ENCODE data around the gene RNF186. TPM values are rescaled to one million over a fixed set of nuclear protein-coding genes. Genes with fewer than 3 reads are reported as not detected.

RNF186 gene
- total RNA-seq, 4 donors from 2014 or later: not detected

DNA sequence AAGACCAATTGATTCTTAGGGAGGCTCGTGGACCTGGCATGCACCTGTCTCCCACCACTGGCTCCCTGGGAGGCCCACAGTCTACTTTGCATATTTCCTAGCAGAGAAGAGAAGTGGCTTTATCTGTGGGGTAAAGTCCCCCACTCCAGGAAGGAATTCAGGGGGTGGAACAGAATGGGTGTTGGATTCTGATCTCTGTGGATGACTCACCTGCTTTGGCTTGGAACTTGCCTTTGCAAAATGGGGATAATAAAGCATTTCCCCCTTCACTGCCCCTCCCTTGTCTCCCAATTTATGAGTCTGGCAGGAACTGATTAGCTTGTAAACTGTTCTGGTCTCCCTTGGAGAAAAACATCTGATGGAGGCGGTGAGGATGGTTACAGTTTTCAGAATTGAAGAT is 46.0 kb upstream of the RNF186 start:
- Histone ChIP-seq H3K9me3 (peaks cover 0 to 33% (median 0%) of the 10 kb centered on the region in 3 donors), H3K27me3 (peaks cover 25% of the 10 kb centered on the region), H3K27ac (no peak overlapping the region), H3K36me3 (no peaks in the 10 kb centered on the region), H3K4me1 (no peaks in the 10 kb centered on the region), H3K4me3 (no peak overlapping the region)
- TF ChIP-seq POLR2AphosphoS5 (IDR thresholded peaks at IDR 0.05) (no peak), POLR2A (IDR thresholded peaks at IDR 0.05) (no peak), EP300 (IDR thresholded peaks at IDR 0.05) (no peak)
- TF ChIP-seq, protein P1, sequence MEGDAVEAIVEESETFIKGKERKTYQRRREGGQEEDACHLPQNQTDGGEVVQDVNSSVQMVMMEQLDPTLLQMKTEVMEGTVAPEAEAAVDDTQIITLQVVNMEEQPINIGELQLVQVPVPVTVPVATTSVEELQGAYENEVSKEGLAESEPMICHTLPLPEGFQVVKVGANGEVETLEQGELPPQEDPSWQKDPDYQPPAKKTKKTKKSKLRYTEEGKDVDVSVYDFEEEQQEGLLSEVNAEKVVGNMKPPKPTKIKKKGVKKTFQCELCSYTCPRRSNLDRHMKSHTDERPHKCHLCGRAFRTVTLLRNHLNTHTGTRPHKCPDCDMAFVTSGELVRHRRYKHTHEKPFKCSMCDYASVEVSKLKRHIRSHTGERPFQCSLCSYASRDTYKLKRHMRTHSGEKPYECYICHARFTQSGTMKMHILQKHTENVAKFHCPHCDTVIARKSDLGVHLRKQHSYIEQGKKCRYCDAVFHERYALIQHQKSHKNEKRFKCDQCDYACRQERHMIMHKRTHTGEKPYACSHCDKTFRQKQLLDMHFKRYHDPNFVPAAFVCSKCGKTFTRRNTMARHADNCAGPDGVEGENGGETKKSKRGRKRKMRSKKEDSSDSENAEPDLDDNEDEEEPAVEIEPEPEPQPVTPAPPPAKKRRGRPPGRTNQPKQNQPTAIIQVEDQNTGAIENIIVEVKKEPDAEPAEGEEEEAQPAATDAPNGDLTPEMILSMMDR (IDR thresholded peaks at IDR 0.05): no peak
- ATAC-seq: no peak
- WGBS, 2 donors (ENCODE audit: low coverage in 1 of 2): 67 to 70% methylated on average over 1 to 2 of the region's 2 CpGs

DNA sequence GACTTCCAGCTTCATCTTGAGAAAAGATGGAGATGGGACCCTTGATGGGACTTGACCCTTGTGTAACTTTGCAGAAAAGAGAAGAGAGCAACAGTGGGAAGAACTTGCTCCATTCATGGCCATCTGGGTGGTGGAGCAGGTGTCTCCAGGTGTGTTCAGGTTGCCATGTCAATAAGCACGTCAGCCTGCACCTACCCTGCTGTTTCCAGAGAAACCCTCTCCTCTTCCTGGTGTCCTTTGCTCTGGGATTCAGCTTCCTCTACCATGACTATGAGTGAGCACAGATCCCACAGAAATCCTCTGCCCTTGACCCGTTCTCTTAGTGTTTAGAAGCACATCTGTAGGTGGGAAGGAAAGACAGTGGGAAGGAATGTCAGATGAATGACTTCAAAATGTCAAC is 45.3 kb upstream of the RNF186 start:
- no peak for TF ChIP-seq POLR2AphosphoS5 (IDR thresholded peaks at IDR 0.05)
- no peak for TF ChIP-seq POLR2A (IDR thresholded peaks at IDR 0.05)
- TF ChIP-seq, protein P1 (IDR thresholded peaks at IDR 0.05): no peak
- no peak for TF ChIP-seq EP300 (IDR thresholded peaks at IDR 0.05)
- no peak overlapping the region for H3K4me3 ChIP-seq
- 50 to 60% methylated on average over 1 to 2 of the region's 2 CpGs for WGBS, 2 donors (ENCODE audit: low coverage in 1 of 2)
- peaks cover 19% of the 10 kb centered on the region for H3K27me3 ChIP-seq
- H3K36me3 ChIP-seq: no peaks in the 10 kb centered on the region
- ATAC-seq: no peak
- H3K9me3 ChIP-seq: peaks cover 0 to 29% (median 0%) of the 10 kb centered on the region in 3 donors
- no peaks in the 10 kb centered on the region for H3K4me1 ChIP-seq
- no peak overlapping the region for H3K27ac ChIP-seq

DNA sequence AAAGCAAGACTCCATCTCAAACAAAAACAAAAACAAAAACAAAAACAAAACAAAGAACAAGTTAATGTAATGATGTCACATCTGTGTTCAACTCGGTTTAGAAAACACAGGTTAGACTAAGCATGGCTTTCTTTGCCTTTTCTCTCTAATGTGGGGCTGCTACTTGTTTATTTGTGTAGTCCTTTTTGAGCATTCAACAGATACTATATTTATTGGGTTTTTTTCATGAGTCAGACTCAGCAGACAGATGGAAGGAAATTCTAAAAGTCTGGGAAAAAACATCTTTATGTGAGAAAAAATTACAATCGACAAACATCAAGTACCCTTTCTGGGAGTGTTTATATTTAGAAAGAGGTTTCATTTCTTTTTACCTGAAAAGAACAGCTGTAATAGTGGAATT is 44.8 kb upstream of the RNF186 start:
- no peaks in the 10 kb centered on the region for H3K4me1 ChIP-seq
- H3K4me3 ChIP-seq: no peak overlapping the region
- H3K9me3 ChIP-seq: peaks cover 0 to 23% (median 0%) of the 10 kb centered on the region in 3 donors
- H3K27me3 ChIP-seq: peaks cover 19% of the 10 kb centered on the region
- H3K27ac ChIP-seq: no peak overlapping the region
- no peak for TF ChIP-seq EP300 (IDR thresholded peaks at IDR 0.05)
- TF ChIP-seq POLR2AphosphoS5 (IDR thresholded peaks at IDR 0.05): no peak
- TF ChIP-seq, protein P1 (IDR thresholded peaks at IDR 0.05): no peak
- no peak for TF ChIP-seq POLR2A (IDR thresholded peaks at IDR 0.05)
- H3K36me3 ChIP-seq: no peaks in the 10 kb centered on the region
- WGBS, 2 donors (ENCODE audit: low coverage in 1 of 2): 60 to 88% methylated on average over 2 of the region's 2 CpGs
- no peak for ATAC-seq

DNA sequence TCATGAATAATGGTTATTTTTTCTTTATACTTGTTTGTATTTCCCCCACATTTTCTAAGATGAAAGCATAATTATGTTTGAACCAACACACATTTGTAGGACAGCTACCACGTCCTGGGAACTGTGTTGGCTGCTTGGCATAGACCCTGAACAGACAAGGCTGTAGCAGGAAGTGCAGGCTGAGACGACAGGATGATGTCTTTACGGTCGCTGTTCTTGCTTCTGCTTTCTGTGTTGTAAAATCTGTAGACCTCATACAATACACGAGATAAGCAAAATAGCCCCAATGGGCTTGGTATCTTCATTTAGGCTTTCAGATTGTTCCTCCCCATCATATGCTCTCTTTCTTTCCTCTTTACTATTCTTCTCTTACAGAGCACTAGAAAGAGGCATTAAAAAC is 43.8 kb upstream of the RNF186 start:
- Histone ChIP-seq H3K27me3 (peaks cover 19% of the 10 kb centered on the region), H3K27ac (no peak overlapping the region), H3K36me3 (no peaks in the 10 kb centered on the region), H3K9me3 (peaks cover 0 to 15% (median 0%) of the 10 kb centered on the region in 3 donors), H3K4me1 (no peaks in the 10 kb centered on the region), H3K4me3 (no peak overlapping the region)
- WGBS, 2 donors (ENCODE audit: low coverage in 1 of 2): 32 to 33% methylated on average over 5 of the region's 5 CpGs
- TF ChIP-seq EP300 (IDR thresholded peaks at IDR 0.05): no peak
- no peak for TF ChIP-seq POLR2A (IDR thresholded peaks at IDR 0.05)
- TF ChIP-seq, protein P1 (IDR thresholded peaks at IDR 0.05): no peak
- no peak for TF ChIP-seq POLR2AphosphoS5 (IDR thresholded peaks at IDR 0.05)
- ATAC-seq: no peak

DNA sequence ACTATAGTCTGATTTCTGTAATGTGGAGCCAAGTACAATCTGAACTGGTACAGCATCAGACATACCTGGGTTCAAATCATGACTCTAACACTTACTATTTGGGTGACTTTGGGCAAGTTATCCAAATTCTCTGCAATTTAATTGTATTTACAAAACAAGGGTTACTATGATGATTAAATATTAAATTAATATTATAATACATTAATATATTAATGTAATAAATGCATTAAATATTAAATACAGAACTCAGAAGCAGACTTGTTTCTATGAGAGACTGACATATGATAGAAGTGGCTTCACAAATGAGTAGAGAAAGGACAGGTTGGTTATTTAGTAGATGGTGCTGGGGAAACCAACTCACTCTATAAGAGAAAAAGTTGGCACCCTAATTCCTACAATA is 39.8 kb upstream of the RNF186 start:
- no peaks in the 10 kb centered on the region for H3K4me1 ChIP-seq
- no peak overlapping the region for H3K27ac ChIP-seq
- TF ChIP-seq, protein P1 (IDR thresholded peaks at IDR 0.05): no peak
- no peak for TF ChIP-seq EP300 (IDR thresholded peaks at IDR 0.05)
- TF ChIP-seq POLR2AphosphoS5 (IDR thresholded peaks at IDR 0.05): no peak
- no peak for TF ChIP-seq POLR2A (IDR thresholded peaks at IDR 0.05)
- peaks cover 12% of the 10 kb centered on the region for H3K27me3 ChIP-seq
- no peak overlapping the region for H3K4me3 ChIP-seq
- H3K36me3 ChIP-seq: no peaks in the 10 kb centered on the region
- ATAC-seq: no peak
- H3K9me3 ChIP-seq: no peaks in the 10 kb centered on the region

Measured in gastroesophageal sphincter (tissue), 4 donors.